ENCODE measurements around the gene PPP6R2. TPM values are rescaled to one million over a fixed set of nuclear protein-coding genes. Genes with fewer than 3 reads are reported as not detected.
A peak's percentile ranks its signal among the peaks of the same experiment; 100 is the strongest.

The PPP6R2 gene
- total and polyA plus RNA-seq, 10 donors = 23.6 to 76.2 (median 62.1) TPM

DNA sequence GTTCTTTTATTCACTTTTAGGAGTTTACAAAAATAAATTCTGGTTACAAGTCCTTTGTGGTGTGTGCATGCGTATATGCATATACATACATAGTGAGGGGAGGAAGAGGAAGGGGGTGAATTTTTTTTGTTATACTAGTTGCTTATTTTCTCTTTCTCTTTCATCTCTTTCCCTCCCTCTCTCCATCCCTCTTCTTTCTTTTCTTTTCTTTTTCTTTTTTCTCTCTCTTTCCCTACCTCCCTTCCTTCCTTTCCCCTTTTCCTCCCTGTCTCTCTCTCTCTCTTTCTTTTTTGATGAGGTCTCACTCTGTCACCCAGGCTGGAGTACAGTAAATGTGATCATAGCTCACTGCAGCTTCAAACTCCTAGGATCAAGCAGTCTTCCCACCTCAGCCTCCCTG lies 14.1 kb downstream of the PPP6R2 start:
- TF ChIP-seq POLR2AphosphoS5 (IDR thresholded peaks at IDR 0.05) = no peak
- no peak for TF ChIP-seq POLR2A (IDR thresholded peaks at IDR 0.05)
- WGBS, 5 donors = 64 to 92% (median 78%) methylated on average over 1 of the region's 1 CpG

DNA sequence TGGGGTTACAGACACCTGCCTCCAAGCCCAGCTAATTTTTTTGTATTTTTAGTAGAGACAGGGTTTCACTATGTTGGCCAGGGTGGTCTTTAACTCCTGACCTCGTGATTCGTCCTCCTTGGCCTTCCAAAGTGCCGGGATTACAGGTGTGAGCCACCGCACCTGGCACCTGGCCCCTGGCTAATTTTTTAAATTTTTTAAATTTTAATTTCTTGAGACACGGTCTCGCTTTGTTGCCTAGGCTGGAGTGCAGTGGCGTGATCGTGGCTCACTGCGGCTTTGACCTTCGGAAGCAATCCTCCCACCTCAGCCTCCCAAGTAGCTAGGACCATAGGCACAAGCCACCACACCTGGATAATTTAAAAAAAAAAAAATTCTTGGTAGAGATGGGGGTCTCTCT lies 14.6 kb downstream of the PPP6R2 start:
- Histone ChIP-seq H3K27ac (no peak overlapping the region), H3K4me1 (peaks cover 0 to 46% (median 13%) of the 10 kb centered on the region in 6 donors), H3K4me3 (no peak overlapping the region), H3K9me3 (peaks cover 0 to 3% (median 0%) of the 10 kb centered on the region in 8 donors), H3K36me3 (peaks cover 0 to 70% (median 9%) of the 10 kb centered on the region in 6 donors), H3K27me3 (replicated peaks in 1 of 7) (no peaks in the 10 kb centered on the region)
- DNase-seq = no peak
- WGBS, 5 donors = 88 to 98% (median 94%) methylated on average over 10 of the region's 10 CpGs
- TF ChIP-seq POLR2A (IDR thresholded peaks at IDR 0.05) = no peak
- intact Hi-C loops (cut with DNase I; ENCODE audit: low total_unique reads) = no loop called here

More for the DNA sequence above, 14.1 kb downstream of the PPP6R2 start:
- no peaks in the 10 kb centered on the region for H3K27me3 ChIP-seq (replicated peaks in 1 of 7)
- no peak overlapping the region for H3K27ac ChIP-seq
- no peak for DNase-seq
- H3K9me3 ChIP-seq = peaks cover 0 to 3% (median 0%) of the 10 kb centered on the region in 8 donors
- H3K36me3 ChIP-seq = peaks cover 0 to 70% (median 13%) of the 10 kb centered on the region in 6 donors
- H3K4me3 ChIP-seq = no peak overlapping the region
- intact Hi-C loops (cut with DNase I; ENCODE audit: low total_unique reads) = no loop called here
- peaks cover 0 to 40% (median 10%) of the 10 kb centered on the region in 6 donors for H3K4me1 ChIP-seq

DNA sequence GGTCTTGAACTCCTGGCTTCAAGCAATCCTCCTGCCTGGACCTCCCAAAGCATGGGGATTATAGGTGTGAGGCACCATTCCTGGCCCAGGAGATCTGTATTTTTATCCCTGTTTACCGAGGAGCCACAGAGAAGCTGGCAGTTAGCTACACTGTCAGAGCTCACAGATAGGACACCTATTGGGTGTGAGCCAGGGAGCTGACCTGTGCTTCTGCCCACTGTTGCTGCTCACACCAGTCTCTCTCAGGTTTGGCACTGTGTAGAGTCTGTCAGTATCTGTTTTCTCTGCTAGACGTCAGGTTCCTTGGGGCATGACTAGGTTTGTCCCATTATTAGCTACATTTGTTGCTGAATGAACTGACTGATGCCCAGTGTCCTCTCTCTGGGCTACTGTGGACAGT lies 17.5 kb downstream of the PPP6R2 start:
- 75 to 87% (median 83%) methylated on average over 2 of the region's 2 CpGs for WGBS, 5 donors
- H3K27me3 ChIP-seq (replicated peaks in 1 of 7) = no peaks in the 10 kb centered on the region
- H3K9me3 ChIP-seq = peaks cover 0 to 3% (median 0%) of the 10 kb centered on the region in 8 donors
- intact Hi-C loops (cut with DNase I; ENCODE audit: low total_unique reads) = no loop called here
- H3K4me1 ChIP-seq = peaks cover 0 to 60% (median 20%) of the 10 kb centered on the region in 6 donors
- no peak overlapping the region for H3K4me3 ChIP-seq
- no peak for DNase-seq
- peaks cover 0 to 62% (median 9%) of the 10 kb centered on the region in 6 donors for H3K36me3 ChIP-seq
- no peak for TF ChIP-seq POLR2AphosphoS5 (IDR thresholded peaks at IDR 0.05)
- TF ChIP-seq, protein P1, sequence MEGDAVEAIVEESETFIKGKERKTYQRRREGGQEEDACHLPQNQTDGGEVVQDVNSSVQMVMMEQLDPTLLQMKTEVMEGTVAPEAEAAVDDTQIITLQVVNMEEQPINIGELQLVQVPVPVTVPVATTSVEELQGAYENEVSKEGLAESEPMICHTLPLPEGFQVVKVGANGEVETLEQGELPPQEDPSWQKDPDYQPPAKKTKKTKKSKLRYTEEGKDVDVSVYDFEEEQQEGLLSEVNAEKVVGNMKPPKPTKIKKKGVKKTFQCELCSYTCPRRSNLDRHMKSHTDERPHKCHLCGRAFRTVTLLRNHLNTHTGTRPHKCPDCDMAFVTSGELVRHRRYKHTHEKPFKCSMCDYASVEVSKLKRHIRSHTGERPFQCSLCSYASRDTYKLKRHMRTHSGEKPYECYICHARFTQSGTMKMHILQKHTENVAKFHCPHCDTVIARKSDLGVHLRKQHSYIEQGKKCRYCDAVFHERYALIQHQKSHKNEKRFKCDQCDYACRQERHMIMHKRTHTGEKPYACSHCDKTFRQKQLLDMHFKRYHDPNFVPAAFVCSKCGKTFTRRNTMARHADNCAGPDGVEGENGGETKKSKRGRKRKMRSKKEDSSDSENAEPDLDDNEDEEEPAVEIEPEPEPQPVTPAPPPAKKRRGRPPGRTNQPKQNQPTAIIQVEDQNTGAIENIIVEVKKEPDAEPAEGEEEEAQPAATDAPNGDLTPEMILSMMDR (IDR thresholded peaks at IDR 0.05 in 8 of 11, conservative IDR thresholded peaks at IDR 0.05 in 3 of 11) = no peak
- TF ChIP-seq POLR2A (IDR thresholded peaks at IDR 0.05) = no peak
- no peak overlapping the region for H3K27ac ChIP-seq

DNA sequence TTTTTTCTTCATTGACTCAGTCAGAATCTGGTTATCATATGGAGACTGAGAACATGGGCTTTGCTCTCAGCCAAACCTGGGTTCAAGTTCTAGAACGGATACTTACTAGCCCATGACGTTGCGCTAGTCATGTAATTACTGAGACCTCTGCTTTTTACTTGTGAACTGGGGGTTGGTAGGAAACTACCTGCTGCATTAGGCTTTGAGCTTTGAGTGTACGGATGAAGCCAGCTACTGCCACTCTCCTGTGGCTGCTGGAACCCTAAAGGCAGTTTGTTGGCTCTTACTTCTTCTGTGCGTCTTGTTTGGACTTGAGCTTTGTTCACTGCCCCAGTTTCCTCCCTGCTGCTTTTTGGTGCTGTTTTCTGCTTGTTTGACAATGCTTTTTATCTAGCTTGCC lies 18.1 kb downstream of the PPP6R2 start:
- H3K27me3 ChIP-seq (replicated peaks in 1 of 7) = no peaks in the 10 kb centered on the region
- DNase-seq = no peak
- TF ChIP-seq POLR2A (IDR thresholded peaks at IDR 0.05) (no peak), POLR2AphosphoS5 (IDR thresholded peaks at IDR 0.05) (no peak)
- TF ChIP-seq, protein P1 (IDR thresholded peaks at IDR 0.05 in 8 of 11, conservative IDR thresholded peaks at IDR 0.05 in 3 of 11) = no peak
- peak overlapping the region in 2 of 8 donors; percentile 6 to 46 for H3K27ac ChIP-seq
- H3K4me3 ChIP-seq = no peak overlapping the region
- intact Hi-C loops (cut with DNase I; ENCODE audit: low total_unique reads) = no loop called here
- peaks cover 0 to 56% (median 9%) of the 10 kb centered on the region in 6 donors for H3K36me3 ChIP-seq
- H3K4me1 ChIP-seq = peaks cover 0 to 66% (median 23%) of the 10 kb centered on the region in 6 donors
- 83 to 86% (median 84%) methylated on average over 5 of the region's 5 CpGs for WGBS, 5 donors
- peaks cover 0 to 3% (median 0%) of the 10 kb centered on the region in 8 donors for H3K9me3 ChIP-seq

DNA sequence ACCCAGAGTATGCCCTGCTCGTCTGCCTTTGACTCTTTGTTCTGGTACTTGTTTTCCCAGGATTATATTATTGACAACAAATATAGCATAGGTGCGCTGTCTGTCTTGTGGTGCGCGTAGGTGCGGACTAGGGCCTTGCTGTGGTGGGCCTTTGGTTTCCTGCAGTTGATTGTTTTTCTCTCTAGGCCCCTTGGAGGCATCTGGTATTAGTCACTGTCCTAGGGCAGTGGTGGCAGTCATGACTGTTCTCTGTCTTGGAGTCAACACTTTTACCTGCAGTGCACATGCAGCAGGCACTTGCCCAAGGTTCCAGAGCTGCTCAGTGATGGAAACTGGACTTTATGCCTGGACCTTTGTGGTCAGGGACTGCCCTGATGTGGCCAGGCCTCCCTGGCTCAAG lies 18.6 kb downstream of the PPP6R2 start:
- DNase-seq = no peak
- Histone ChIP-seq H3K9me3 (peaks cover 0 to 3% (median 0%) of the 10 kb centered on the region in 8 donors), H3K4me1 (peaks cover 0 to 66% (median 26%) of the 10 kb centered on the region in 6 donors), H3K27ac (peak overlapping the region in 2 of 8 donors; percentile 6 to 46), H3K36me3 (peaks cover 0 to 51% (median 9%) of the 10 kb centered on the region in 6 donors), H3K27me3 (replicated peaks in 1 of 7) (no peaks in the 10 kb centered on the region), H3K4me3 (no peak overlapping the region)
- WGBS, 5 donors = 70 to 91% (median 88%) methylated on average over 5 of the region's 5 CpGs
- intact Hi-C loops (cut with DNase I; ENCODE audit: low total_unique reads) = no loop called here
- TF ChIP-seq POLR2AphosphoS5 (IDR thresholded peaks at IDR 0.05) (no peak), POLR2A (IDR thresholded peaks at IDR 0.05) (no peak)
- TF ChIP-seq, protein P1 (IDR thresholded peaks at IDR 0.05 in 8 of 11, conservative IDR thresholded peaks at IDR 0.05 in 3 of 11) = no peak

Data from spleen (tissue), 11 donors.